K562 (cell line): ENCODE data around the gene KNG1. TPM values are rescaled to one million over a fixed set of nuclear protein-coding genes. Genes with fewer than 3 reads are reported as not detected.

Experiments used
- BACH1 ChIP-seq: fragments of 200-800 bp; sonication (Bioruptor generic); IDR thresholded peaks from 2 replicates; pipeline ENCODE4 v1.6.1; 2016; ENCODE audit warnings: missing genetic modification characterization, missing compliant biosample characterization
- BDP1 ChIP-seq: IDR thresholded peaks from 3 replicates; pipeline ENCODE4 v1.6.1; 2011; ENCODE audit not compliant: insufficient read length, insufficient read depth
- EP300 ChIP-seq: IDR thresholded peaks from 2 replicates; pipeline ENCODE4 v1.6.1; 2012; ENCODE audit warnings: low read length, improper control_type of control experiment
- FOXK2 ChIP-seq, 2 experiments: fragments of 450-650 bp; IDR thresholded peaks in 1 of 2; conservative IDR thresholded peaks in 1 of 2; 2 replicates each; pipeline ENCODE4 v1.6.1; 2016; ENCODE audit warnings: low read depth in 2 of 2, mild to moderate bottlenecking in 1 of 2
- GATA2 ChIP-seq: sonication (generic); formaldehyde crosslinking; IDR thresholded peaks from 2 replicates; pipeline ENCODE4 v1.4.0; 2020; ENCODE audit warnings: mild to moderate bottlenecking, missing genetic modification reagents
- HCFC1 ChIP-seq: IDR thresholded peaks from 2 replicates; pipeline ENCODE4 v1.6.1; 2012; ENCODE audit warnings: low read depth, low read length, improper control_type of control experiment
- RBBP5 ChIP-seq: fragments of 200-600 bp; sonication (generic); IDR thresholded peaks from 2 replicates; pipeline ENCODE4 v1.6.1; 2012; ENCODE audit warnings: borderline replicate concordance, mild to moderate bottlenecking, low read length, control low read depth, inconsistent platforms; ENCODE audit not compliant: insufficient read depth, poor library complexity, severe bottlenecking
- SLC30A9 ChIP-seq: fragments of 250-450 bp; sonication (Bioruptor Pico); IDR thresholded peaks from 2 replicates; pipeline ENCODE4 v1.8.0; 2022; ENCODE audit warnings: mild to moderate bottlenecking, moderate library complexity
- SMARCA5 ChIP-seq: fragments of 450-650 bp; IDR thresholded peaks from 2 replicates; pipeline ENCODE4 v1.6.1; 2016
- SMARCC2 ChIP-seq: fragments of 450-650 bp; IDR thresholded peaks from 2 replicates; pipeline ENCODE4 v1.6.1; 2017; ENCODE audit warnings: antibody characterized with exemption, moderate library complexity, mild to moderate bottlenecking, low read depth
- SRSF7 ChIP-seq: fragments of 200-400 bp; formaldehyde crosslinking; optimal IDR thresholded peaks from 2 replicates; pipeline ENCODE3; 2017; ENCODE audit warnings: mild to moderate bottlenecking, low read depth, low read length
- TBL1XR1 ChIP-seq, 2 experiments: IDR thresholded peaks; 2 replicates each; pipeline ENCODE4 v1.6.1; 2012; ENCODE audit warnings: improper control_type of control experiment in 2 of 2, low read length in 2 of 2, mild to moderate bottlenecking in 1 of 2
- TFE3 ChIP-seq: fragments of 450-650 bp; formaldehyde crosslinking; IDR thresholded peaks from 2 replicates; pipeline ENCODE4 v1.4.0; 2020; ENCODE audit warnings: mild to moderate bottlenecking, mixed read lengths
- ZBTB11 ChIP-seq, 3 experiments: fragments of 200-800 bp in 1 of 3; fragments of 250-450 bp in 1 of 3; fragments of 450-650 bp in 1 of 3; sonication (Bioruptor Pico) in 1 of 3; sonication (Bioruptor generic) in 1 of 3; formaldehyde crosslinking in 1 of 3; IDR thresholded peaks; 2 replicates each; pipeline versions ENCODE4 v1.6.1 to v1.8.0; 2016 to 2022; ENCODE audit warnings: mild to moderate bottlenecking in 2 of 3, missing genetic modification characterization in 2 of 3, missing compliant biosample characterization in 1 of 3, moderate library complexity in 1 of 3
- ZNF232 ChIP-seq: sonication (generic); formaldehyde crosslinking; IDR thresholded peaks from 2 replicates; pipeline ENCODE4 v1.8.0; 2022; ENCODE audit warnings: mild to moderate bottlenecking, missing genetic modification reagents
- ZNF639 ChIP-seq, 2 experiments: fragments of 200-800 bp in 1 of 2; sonication (Bioruptor generic) in 1 of 2; sonication (generic) in 1 of 2; formaldehyde crosslinking in 1 of 2; IDR thresholded peaks in 1 of 2; conservative IDR thresholded peaks in 1 of 2; 2 replicates each; pipeline versions ENCODE4 v1.5.0 to v1.6.1; 2016 to 2020; ENCODE audit warnings: missing compliant biosample characterization in 1 of 2, missing genetic modification characterization in 1 of 2, missing genetic modification reagents in 1 of 2
- ZNF644 ChIP-seq: fragments of 200-800 bp; sonication (Bioruptor generic); IDR thresholded peaks from 2 replicates; pipeline ENCODE4 v1.6.1; 2016; ENCODE audit warnings: low read depth, missing genetic modification characterization, missing compliant biosample characterization
- ZNF696 ChIP-seq: fragments of 250-450 bp; sonication (Bioruptor Pico); conservative IDR thresholded peaks from 2 replicates; pipeline ENCODE4 v1.4.0; 2020; ENCODE audit warnings: mild to moderate bottlenecking, moderate library complexity
- polyA plus RNA-seq, 8 experiments: library from polyadenylated mRNA; depleted of rRNA in 4 of 8; stranded (reverse) in 5 of 8; unstranded in 3 of 8; fragments of >200 nt; fragmentation: Nextera tagmentation in 2 of 8; fragmentation: Illumina TruSeq in 1 of 8; extraction: Ambion mirVana in 2 of 8; extraction: Trizol in 1 of 8; gene quantifications; 2 replicates each; pipeline versions ENCODE4 v1.2.1 to v1.2.3, GENCODE V29; 2011 to 2014; ENCODE audit warnings: inconsistent platforms in 1 of 8, missing spikeins in 1 of 8
- total RNA-seq, 7 experiments: library from RNA; depleted of rRNA in 6 of 7; stranded (reverse); fragments of >200 nt in 6 of 7; fragmentation: Illumina TruSeq in 2 of 7; extraction: Trizol in 2 of 7; gene quantifications; 2 replicates each; pipeline versions ENCODE4 v1.2.1 to v1.2.3, GENCODE V29; 2011 to 2021; ENCODE audit warnings: low replicate concordance in 1 of 7
- TF ChIP-seq, protein P1 (sequence below): fragments of 250-450 bp; sonication (Bioruptor Pico); IDR thresholded peaks from 2 replicates; pipeline ENCODE4 v1.4.0; 2020; ENCODE audit warnings: mild to moderate bottlenecking, moderate library complexity, borderline replicate concordance

Gene KNG1
- total and polyA plus RNA-seq, 9 of the 15 experiments (the other 6 are each of a cell fraction or from before 2014, with no cell fraction given): 0.09 TPM; not detected in 8

DNA sequence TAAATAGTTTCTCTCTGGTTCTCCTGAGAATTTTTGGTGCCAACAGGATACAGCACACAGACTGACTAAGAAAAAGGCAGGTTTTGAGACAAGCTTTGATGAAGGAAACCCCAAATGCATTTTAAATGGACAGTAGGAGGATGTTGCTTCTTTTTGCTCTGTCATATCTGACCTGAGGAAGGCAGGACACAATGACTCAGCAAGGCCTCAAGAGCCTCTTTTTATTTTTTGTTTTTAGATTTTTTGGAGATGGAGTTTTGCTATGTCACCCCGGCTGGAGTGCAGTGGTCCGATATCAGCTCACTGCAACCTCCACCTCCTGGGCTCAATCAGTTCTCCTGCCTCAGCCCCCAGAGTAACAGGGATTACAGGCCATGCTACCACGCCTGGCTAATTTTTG lies 16.9 kb upstream of the KNG1 start (continued):
- TF ChIP-seq ZBTB11 (CRISPR knock-in tag; IDR thresholded peaks at IDR 0.05) (peak in 1 of 3 experiments; percentile 45; a peak in 1 of 6 replicates), FOXK2 (conservative IDR thresholded peaks at IDR 0.05 in 1 of 2, IDR thresholded peaks at IDR 0.05 in 1 of 2; ENCODE audit: low read depth in 2 of 2) (peak in 1 of 2 experiments; percentile 31; a peak in 1 of 4 replicates), RBBP5 (peak; percentile 50), ZNF232 (CRISPR knock-in tag) (no peak), ZNF696 (CRISPR knock-in tag) (no peak), ZNF639 (CRISPR knock-in tag; conservative IDR thresholded peaks at IDR 0.05 in 1 of 2, IDR thresholded peaks at IDR 0.05 in 1 of 2) (peak in 1 of 2 experiments; percentile 27; a peak in 1 of 4 replicates), SMARCC2 (peak; percentile 89), HCFC1 (no peak), ZNF644 (tag) (0 out of 2 replicates have a peak, but pooled peaks have one; percentile 46), TBL1XR1 (IDR thresholded peaks at IDR 0.05; ENCODE audit: low read length in 2 of 2) (peak; percentile 60 to 87; a peak in 3 of 4 replicates), BACH1 (tag) (peak; percentile 99), SRSF7 (no peak), TFE3 (CRISPR knock-in tag) (no peak), EP300 (peak; percentile 91), GATA2 (CRISPR knock-in tag) (peak; percentile 60), BDP1 (no peak), SLC30A9 (CRISPR knock-in tag) (no peak), SMARCA5 (no peak)
- TF ChIP-seq, protein P1, sequence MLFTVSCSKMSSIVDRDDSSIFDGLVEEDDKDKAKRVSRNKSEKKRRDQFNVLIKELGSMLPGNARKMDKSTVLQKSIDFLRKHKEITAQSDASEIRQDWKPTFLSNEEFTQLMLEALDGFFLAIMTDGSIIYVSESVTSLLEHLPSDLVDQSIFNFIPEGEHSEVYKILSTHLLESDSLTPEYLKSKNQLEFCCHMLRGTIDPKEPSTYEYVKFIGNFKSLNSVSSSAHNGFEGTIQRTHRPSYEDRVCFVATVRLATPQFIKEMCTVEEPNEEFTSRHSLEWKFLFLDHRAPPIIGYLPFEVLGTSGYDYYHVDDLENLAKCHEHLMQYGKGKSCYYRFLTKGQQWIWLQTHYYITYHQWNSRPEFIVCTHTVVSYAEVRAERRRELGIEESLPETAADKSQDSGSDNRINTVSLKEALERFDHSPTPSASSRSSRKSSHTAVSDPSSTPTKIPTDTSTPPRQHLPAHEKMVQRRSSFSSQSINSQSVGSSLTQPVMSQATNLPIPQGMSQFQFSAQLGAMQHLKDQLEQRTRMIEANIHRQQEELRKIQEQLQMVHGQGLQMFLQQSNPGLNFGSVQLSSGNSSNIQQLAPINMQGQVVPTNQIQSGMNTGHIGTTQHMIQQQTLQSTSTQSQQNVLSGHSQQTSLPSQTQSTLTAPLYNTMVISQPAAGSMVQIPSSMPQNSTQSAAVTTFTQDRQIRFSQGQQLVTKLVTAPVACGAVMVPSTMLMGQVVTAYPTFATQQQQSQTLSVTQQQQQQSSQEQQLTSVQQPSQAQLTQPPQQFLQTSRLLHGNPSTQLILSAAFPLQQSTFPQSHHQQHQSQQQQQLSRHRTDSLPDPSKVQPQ (CRISPR knock-in tag): no peak
